HUES64 (cell line): ENCODE data around the gene MAML3.

ENCODE experiments used
- H3K27ac ChIP-seq: 2 replicates; pipeline ENCODE4 v1.7.0; 2013; ENCODE audit warnings: low read depth, low read length, inconsistent platforms
- H3K27me3 ChIP-seq: 2 replicates; pipeline ENCODE4 v1.6.1; 2013; ENCODE audit warnings: mild to moderate bottlenecking, low read length; ENCODE audit not compliant: insufficient read depth
- H3K36me3 ChIP-seq: 2 replicates; pipeline ENCODE4 v1.6.1; 2013; ENCODE audit warnings: mild to moderate bottlenecking, low read length; ENCODE audit not compliant: insufficient read depth
- H3K4me1 ChIP-seq: 2 replicates; pipeline ENCODE4 v1.6.1; 2013; ENCODE audit warnings: mild to moderate bottlenecking, low read length, moderate library complexity; ENCODE audit not compliant: insufficient read depth
- H3K4me3 ChIP-seq: 2 replicates; pipeline ENCODE4 v1.5.1; 2013; ENCODE audit warnings: mild to moderate bottlenecking, low read length, moderate library complexity
- H3K9ac ChIP-seq: 2 replicates; pipeline ENCODE4 v1.6.1; 2013; ENCODE audit warnings: mild to moderate bottlenecking, low read depth, low read length
- H3K9me3 ChIP-seq: 2 replicates; pipeline ENCODE4 v1.6.1; 2013; ENCODE audit warnings: low read depth, low read length; ENCODE audit not compliant: insufficient read depth
- WGBS: fragments of 150-250, 120-280 bp; methylation state at CpG from one replicate; pipeline ENCODE4 v1.1.7; 2013; ENCODE audit warnings: missing lambda C conversion rate; 5-methylcytosine and 5-hydroxymethylcytosine counted together

Gene MAML3

GRCh38 chr4:140176735-140177134, 22.8 kb upstream of the MAML3 start:
- H3K4me1 ChIP-seq, result no peaks in the 10 kb centered on the region
- WGBS, result 93% methylated on average over 3 of the region's 3 CpGs
- H3K9ac ChIP-seq, result no peak overlapping the region
- no peaks in the 10 kb centered on the region for H3K36me3 ChIP-seq
- no peaks in the 10 kb centered on the region for H3K9me3 ChIP-seq
- H3K27ac ChIP-seq, result no peak overlapping the region
- no peaks in the 10 kb centered on the region for H3K27me3 ChIP-seq
- no peak overlapping the region for H3K4me3 ChIP-seq

- 85% methylated on average over 2 of the region's 2 CpGs for WGBS
- Histone ChIP-seq H3K27ac (no peak overlapping the region), H3K4me1 (no peaks in the 10 kb centered on the region), H3K9ac (no peak overlapping the region), H3K4me3 (no peak overlapping the region), H3K36me3 (no peaks in the 10 kb centered on the region), H3K27me3 (no peaks in the 10 kb centered on the region), H3K9me3 (no peaks in the 10 kb centered on the region)
Measured at GRCh38 chr4:140174543-140174942, 20.6 kb upstream of the MAML3 start.

GRCh38 chr4:140172960-140173359, 19.0 kb upstream of the MAML3 start:
- no peak overlapping the region for H3K9ac ChIP-seq
- WGBS, result 97% methylated on average over 1 of the region's 1 CpG
- H3K36me3 ChIP-seq, result no peaks in the 10 kb centered on the region
- H3K27ac ChIP-seq, result no peak overlapping the region
- no peaks in the 10 kb centered on the region for H3K4me1 ChIP-seq
- H3K9me3 ChIP-seq, result no peaks in the 10 kb centered on the region
- no peak overlapping the region for H3K4me3 ChIP-seq
- no peaks in the 10 kb centered on the region for H3K27me3 ChIP-seq

GRCh38 chr4:140170299-140170698, 16.3 kb upstream of the MAML3 start:
- Histone ChIP-seq H3K4me3 (no peak overlapping the region), H3K4me1 (no peaks in the 10 kb centered on the region), H3K27ac (no peak overlapping the region), H3K9ac (no peak overlapping the region), H3K27me3 (no peaks in the 10 kb centered on the region), H3K36me3 (no peaks in the 10 kb centered on the region), H3K9me3 (no peaks in the 10 kb centered on the region)
- 99% methylated on average over 3 of the region's 4 CpGs for WGBS

GRCh38 chr4:140168936-140169335, 15.0 kb upstream of the MAML3 start:
- Histone ChIP-seq H3K4me1 (no peaks in the 10 kb centered on the region), H3K4me3 (no peak overlapping the region), H3K27ac (no peak overlapping the region), H3K36me3 (no peaks in the 10 kb centered on the region), H3K9ac (no peak overlapping the region), H3K9me3 (no peaks in the 10 kb centered on the region), H3K27me3 (no peaks in the 10 kb centered on the region)
- WGBS, result 94% methylated on average over 5 of the region's 5 CpGs

- no peak overlapping the region for H3K27ac ChIP-seq
- no peaks in the 10 kb centered on the region for H3K9me3 ChIP-seq
- H3K27me3 ChIP-seq, result no peaks in the 10 kb centered on the region
- no peak overlapping the region for H3K9ac ChIP-seq
- no peak overlapping the region for H3K4me3 ChIP-seq
- no peaks in the 10 kb centered on the region for H3K4me1 ChIP-seq
- H3K36me3 ChIP-seq, result no peaks in the 10 kb centered on the region
- WGBS, result 94% methylated on average over 1 of the region's 1 CpG
Measured at GRCh38 chr4:140168474-140168873, 14.5 kb upstream of the MAML3 start.

- 79% methylated on average over 8 of the region's 8 CpGs for WGBS
- no peak overlapping the region for H3K27ac ChIP-seq
- H3K36me3 ChIP-seq, result no peaks in the 10 kb centered on the region
- no peak overlapping the region for H3K9ac ChIP-seq
- no peaks in the 10 kb centered on the region for H3K27me3 ChIP-seq
- no peaks in the 10 kb centered on the region; the same call in 1 of the 2 replicates for H3K4me1 ChIP-seq
- no peaks in the 10 kb centered on the region for H3K9me3 ChIP-seq
- H3K4me3 ChIP-seq, result no peak overlapping the region
Measured at GRCh38 chr4:140163029-140163810, 9.2 kb upstream of the MAML3 start.

- no peak overlapping the region for H3K9ac ChIP-seq
- H3K36me3 ChIP-seq, result no peaks in the 10 kb centered on the region
- no peak overlapping the region for H3K4me3 ChIP-seq
- WGBS, result no CpG with 5 or more reads among the region's 2 CpGs
- H3K27me3 ChIP-seq, result no peaks in the 10 kb centered on the region
- H3K9me3 ChIP-seq, result no peaks in the 10 kb centered on the region
- no peaks in the 10 kb centered on the region; the same call in 1 of the 2 replicates for H3K4me1 ChIP-seq
- no peak overlapping the region for H3K27ac ChIP-seq
Measured at GRCh38 chr4:140162596-140162995, 8.6 kb upstream of the MAML3 start.

- WGBS, result 88% methylated on average over 3 of the region's 3 CpGs
- no peaks in the 10 kb centered on the region for H3K9me3 ChIP-seq
- peaks cover 3% of the 10 kb centered on the region for H3K27me3 ChIP-seq
- no peak overlapping the region for H3K27ac ChIP-seq
- no peaks in the 10 kb centered on the region for H3K36me3 ChIP-seq
- H3K9ac ChIP-seq, result no peak overlapping the region
- peaks cover 2% of the 10 kb centered on the region; the same call in 1 of the 2 replicates for H3K4me1 ChIP-seq
- H3K4me3 ChIP-seq, result no peak overlapping the region
Measured at GRCh38 chr4:140158365-140159030, 4.5 kb upstream of the MAML3 start.

GRCh38 chr4:140157341-140157740, 3.4 kb upstream of the MAML3 start:
- no peak overlapping the region for H3K4me3 ChIP-seq
- H3K27ac ChIP-seq, result no peak overlapping the region
- peaks cover 13% of the 10 kb centered on the region for H3K27me3 ChIP-seq
- H3K9me3 ChIP-seq, result no peaks in the 10 kb centered on the region
- H3K36me3 ChIP-seq, result no peaks in the 10 kb centered on the region
- WGBS, result 96% methylated on average over 2 of the region's 2 CpGs
- no peak overlapping the region for H3K9ac ChIP-seq
- H3K4me1 ChIP-seq, result peaks cover 2% of the 10 kb centered on the region; the same call in 1 of the 2 replicates

GRCh38 chr4:140156529-140157171, 2.7 kb upstream of the MAML3 start:
- no peak overlapping the region for H3K9ac ChIP-seq
- 92% methylated on average over 4 of the region's 4 CpGs for WGBS
- H3K27me3 ChIP-seq, result peaks cover 13% of the 10 kb centered on the region
- no peak overlapping the region for H3K4me3 ChIP-seq
- no peaks in the 10 kb centered on the region for H3K9me3 ChIP-seq
- no peaks in the 10 kb centered on the region for H3K36me3 ChIP-seq
- H3K27ac ChIP-seq, result no peak overlapping the region
- H3K4me1 ChIP-seq, result peaks cover 2% of the 10 kb centered on the region; the same call in 1 of the 2 replicates
